Liver (tissue), 9 donors: ENCODE measurements around the gene DUS4L. TPM values are rescaled to one million over a fixed set of nuclear protein-coding genes. Genes with fewer than 3 reads are reported as not detected.

ENCODE experiments used
- DNase-seq: peaks from one replicate; pipeline ENCODE4 v3.0.0-alpha.2; 2017; ENCODE audit warnings: low spot score
- H3K27ac ChIP-seq, 2 donors: one replicate each; pipeline ENCODE4 v1.7.0; 2013; ENCODE audit warnings: inconsistent platforms in 2 of 2, low read length in 2 of 2, control low read depth in 1 of 2, low read depth in 1 of 2, mild to moderate bottlenecking in 1 of 2
- H3K27me3 ChIP-seq, 4 donors: one replicate each; pipeline versions ENCODE4 v1.6.1 to v1.7.0; 2013; ENCODE audit warnings: low read length in 3 of 4, inconsistent platforms in 1 of 4, mild to moderate bottlenecking in 1 of 4, moderate library complexity in 1 of 4; ENCODE audit not compliant: control insufficient read depth in 4 of 4, insufficient read depth in 4 of 4
- H3K36me3 ChIP-seq, 4 donors: one replicate each; pipeline versions ENCODE4 v1.6.1 to v1.7.0; 2013; ENCODE audit warnings: low read length in 3 of 4, mild to moderate bottlenecking in 3 of 4, low read depth in 1 of 4, moderate library complexity in 1 of 4; ENCODE audit not compliant: control insufficient read depth in 4 of 4, insufficient read depth in 3 of 4
- H3K4me1 ChIP-seq, 4 donors: one replicate each; pipeline versions ENCODE4 v1.6.1 to v1.7.0; 2013; ENCODE audit warnings: low read length in 3 of 4, mild to moderate bottlenecking in 3 of 4, moderate library complexity in 1 of 4; ENCODE audit not compliant: control insufficient read depth in 4 of 4, insufficient read depth in 4 of 4
- H3K4me3 ChIP-seq, 3 donors: one replicate each; pipeline versions ENCODE4 v1.6.1 to v1.7.0; 2013; ENCODE audit warnings: low read length in 3 of 3, control low read depth in 1 of 3, low read depth in 1 of 3, mild to moderate bottlenecking in 1 of 3
- H3K9ac ChIP-seq, 2 donors: one replicate each; pipeline ENCODE4 v1.7.0; 2013; ENCODE audit warnings: low read length in 2 of 2, mild to moderate bottlenecking in 2 of 2, moderate library complexity in 2 of 2, control low read depth in 1 of 2, low read depth in 1 of 2
- H3K9me3 ChIP-seq, 4 donors: one replicate each; pipeline versions ENCODE4 v1.6.1 to v1.7.0; 2013; ENCODE audit warnings: low read length in 3 of 4; ENCODE audit not compliant: control insufficient read depth in 4 of 4
- ATF3 ChIP-seq: IDR thresholded peaks from 2 replicates; pipeline ENCODE4 v1.6.1; 2016; ENCODE audit warnings: antibody characterized with exemption
- EGR1 ChIP-seq, 2 donors: IDR thresholded peaks; 2 replicates each; pipeline ENCODE4 v1.6.1; 2016 to 2018; ENCODE audit warnings: antibody characterized with exemption in 2 of 2, low read depth in 2 of 2
- FOXA1 ChIP-seq: IDR thresholded peaks from 2 replicates; pipeline ENCODE4 v1.6.1; 2016; ENCODE audit warnings: antibody characterized with exemption
- FOXA2 ChIP-seq: IDR thresholded peaks from 2 replicates; pipeline ENCODE4 v1.6.1; 2016; ENCODE audit warnings: antibody characterized with exemption
- GABPA ChIP-seq, 2 donors: IDR thresholded peaks in 1 of 2; conservative IDR thresholded peaks in 1 of 2; 2 replicates each; pipeline ENCODE4 v1.6.1; 2016; ENCODE audit warnings: antibody characterized with exemption in 2 of 2, mild to moderate bottlenecking in 1 of 2, moderate library complexity in 1 of 2
- HNF4A ChIP-seq, 2 donors: conservative IDR thresholded peaks; 2 replicates each; pipeline ENCODE4 v1.6.1; 2016; ENCODE audit warnings: antibody characterized with exemption in 2 of 2, mild to moderate bottlenecking in 2 of 2
- HNF4G ChIP-seq: IDR thresholded peaks from 2 replicates; pipeline ENCODE4 v1.6.1; 2016; ENCODE audit warnings: antibody characterized with exemption
- JUND ChIP-seq, 2 donors: IDR thresholded peaks; 2 replicates each; pipeline ENCODE4 v1.6.1; 2016; ENCODE audit warnings: antibody characterized with exemption in 2 of 2
- MAX ChIP-seq: IDR thresholded peaks from 2 replicates; pipeline ENCODE4 v1.6.1; 2016; ENCODE audit warnings: antibody characterized with exemption
- NR2F2 ChIP-seq: IDR thresholded peaks from 2 replicates; pipeline ENCODE4 v1.6.1; 2016; ENCODE audit warnings: antibody characterized with exemption
- RAD21 ChIP-seq, 2 donors: IDR thresholded peaks; 2 replicates each; pipeline ENCODE4 v1.6.1; 2016; ENCODE audit warnings: antibody characterized with exemption in 2 of 2, mild to moderate bottlenecking in 2 of 2
- REST ChIP-seq: IDR thresholded peaks from 2 replicates; pipeline ENCODE4 v1.6.1; 2016; ENCODE audit warnings: antibody characterized with exemption, mild to moderate bottlenecking
- RXRA ChIP-seq, 2 donors: IDR thresholded peaks; 2 replicates each; pipeline ENCODE4 v1.6.1; 2017 to 2018; ENCODE audit warnings: antibody characterized with exemption in 2 of 2, mild to moderate bottlenecking in 1 of 2
- SP1 ChIP-seq: IDR thresholded peaks from 2 replicates; pipeline ENCODE4 v1.6.1; 2018; ENCODE audit warnings: antibody characterized with exemption, mild to moderate bottlenecking
- TAF1 ChIP-seq: conservative IDR thresholded peaks from 2 replicates; pipeline ENCODE4 v1.6.1; 2016; ENCODE audit warnings: antibody characterized with exemption, mild to moderate bottlenecking
- YY1 ChIP-seq: IDR thresholded peaks from 2 replicates; pipeline ENCODE4 v1.6.1; 2016; ENCODE audit warnings: antibody characterized with exemption, mild to moderate bottlenecking
- ZBTB33 ChIP-seq: IDR thresholded peaks from 2 replicates; pipeline ENCODE4 v1.6.1; 2016; ENCODE audit warnings: antibody characterized with exemption
- WGBS: extraction: QIAGEN DNeasy Blood & Tissue Kit; methylation state at CpG from one replicate; pipeline ENCODE4 v1.1.7; 2013; 5-methylcytosine and 5-hydroxymethylcytosine counted together
- polyA plus RNA-seq, 2 donors: library from polyadenylated mRNA; stranded (reverse) in 1 of 2; unstranded in 1 of 2; fragments of 200-250 nt in 1 of 2; fragments of >200 nt in 1 of 2; fragmentation: Nextera tagmentation in 1 of 2; extraction: Ambion mirVana in 1 of 2; gene quantifications; one replicate each; pipeline versions ENCODE4 v1.2.1 to v1.2.3, GENCODE V29; 2013 to 2015
- total RNA-seq, 2 donors: library from RNA; depleted of rRNA; stranded (reverse); fragments of >200 nt; gene quantifications; one replicate each; pipeline ENCODE4 v1.2.3, GENCODE V29; 2014
- TF ChIP-seq, protein P1 (sequence below): fragments of 150-350 bp; IDR thresholded peaks from 2 replicates; pipeline ENCODE4 v1.5.1; 2017; ENCODE audit warnings: improper control_type of control experiment, low read depth, low read length; ENCODE audit not compliant: missing input control
- donor health status: healthy.
- donor health status: healthy.
- donor health status: healthy.
- donor health status: healthy.
- donor health status: healthy.

The DUS4L gene
- total and polyA plus RNA-seq, 4 donors: 1.9 to 5.3 (median 3.5) TPM

- H3K9ac ChIP-seq: no peak overlapping the region
- TF ChIP-seq REST (no peak), FOXA1 (no peak), HNF4A (conservative IDR thresholded peaks at IDR 0.05) (no peak), SP1 (no peak), RAD21 (IDR thresholded peaks at IDR 0.05) (no peak), ZBTB33 (no peak), JUND (IDR thresholded peaks at IDR 0.05) (no peak), GABPA (IDR thresholded peaks at IDR 0.05 in 1 of 2, conservative IDR thresholded peaks at IDR 0.05 in 1 of 2) (no peak), MAX (no peak), FOXA2 (no peak), TAF1 (no peak), YY1 (no peak), HNF4G (no peak), EGR1 (IDR thresholded peaks at IDR 0.05; ENCODE audit: low read depth in 2 of 2) (no peak), RXRA (IDR thresholded peaks at IDR 0.05) (no peak)
- TF ChIP-seq, protein P1, sequence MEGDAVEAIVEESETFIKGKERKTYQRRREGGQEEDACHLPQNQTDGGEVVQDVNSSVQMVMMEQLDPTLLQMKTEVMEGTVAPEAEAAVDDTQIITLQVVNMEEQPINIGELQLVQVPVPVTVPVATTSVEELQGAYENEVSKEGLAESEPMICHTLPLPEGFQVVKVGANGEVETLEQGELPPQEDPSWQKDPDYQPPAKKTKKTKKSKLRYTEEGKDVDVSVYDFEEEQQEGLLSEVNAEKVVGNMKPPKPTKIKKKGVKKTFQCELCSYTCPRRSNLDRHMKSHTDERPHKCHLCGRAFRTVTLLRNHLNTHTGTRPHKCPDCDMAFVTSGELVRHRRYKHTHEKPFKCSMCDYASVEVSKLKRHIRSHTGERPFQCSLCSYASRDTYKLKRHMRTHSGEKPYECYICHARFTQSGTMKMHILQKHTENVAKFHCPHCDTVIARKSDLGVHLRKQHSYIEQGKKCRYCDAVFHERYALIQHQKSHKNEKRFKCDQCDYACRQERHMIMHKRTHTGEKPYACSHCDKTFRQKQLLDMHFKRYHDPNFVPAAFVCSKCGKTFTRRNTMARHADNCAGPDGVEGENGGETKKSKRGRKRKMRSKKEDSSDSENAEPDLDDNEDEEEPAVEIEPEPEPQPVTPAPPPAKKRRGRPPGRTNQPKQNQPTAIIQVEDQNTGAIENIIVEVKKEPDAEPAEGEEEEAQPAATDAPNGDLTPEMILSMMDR: no peak
- H3K27me3 ChIP-seq: no peaks in the 10 kb centered on the region
- H3K4me1 ChIP-seq: no peaks in the 10 kb centered on the region
- no peak for DNase-seq
- no peak overlapping the region for H3K27ac ChIP-seq
- peaks cover 2 to 13% (median 4%) of the 10 kb centered on the region in 4 donors for H3K36me3 ChIP-seq
- 97% methylated on average over 4 of the region's 4 CpGs for WGBS
- no peak overlapping the region for H3K4me3 ChIP-seq
- H3K9me3 ChIP-seq: no peaks in the 10 kb centered on the region
Observed at GRCh38 chr7:107544848-107545591, 18.8 kb upstream of the DUS4L start.

- WGBS: 99% methylated on average over 1 of the region's 1 CpG
- TF ChIP-seq NR2F2 (no peak), REST (no peak), TAF1 (no peak), JUND (IDR thresholded peaks at IDR 0.05) (no peak), SP1 (no peak), GABPA (IDR thresholded peaks at IDR 0.05 in 1 of 2, conservative IDR thresholded peaks at IDR 0.05 in 1 of 2) (no peak), FOXA1 (no peak), EGR1 (IDR thresholded peaks at IDR 0.05; ENCODE audit: low read depth in 2 of 2) (no peak), ATF3 (no peak), ZBTB33 (no peak)
- no peaks in the 10 kb centered on the region for H3K4me1 ChIP-seq
- no peaks in the 10 kb centered on the region for H3K27me3 ChIP-seq
- H3K27ac ChIP-seq: no peak overlapping the region
- no peak for DNase-seq
- no peaks in the 10 kb centered on the region for H3K9me3 ChIP-seq
- H3K36me3 ChIP-seq: peaks cover 1 to 19% (median 15%) of the 10 kb centered on the region in 4 donors
- no peak overlapping the region for H3K4me3 ChIP-seq
- no peak overlapping the region for H3K9ac ChIP-seq
Observed at GRCh38 chr7:107551936-107552335, 11.8 kb upstream of the DUS4L start.
